GM12892 (cell line): ENCODE results near the gene PLEKHD1.

Experiments
- POLR2A ChIP-seq: IDR thresholded peaks from 2 replicates; pipeline ENCODE4 v1.6.1; 2011; ENCODE audit warnings: low read depth, low read length, control low read depth
- POLR2AphosphoS5 ChIP-seq: IDR thresholded peaks from 2 replicates; pipeline ENCODE4 v1.6.1; 2011; ENCODE audit warnings: low read depth, low read length, control low read depth
- TAF1 ChIP-seq: IDR thresholded peaks from 2 replicates; pipeline ENCODE4 v1.6.1; 2011; ENCODE audit warnings: low read depth, mild to moderate bottlenecking, control low read depth, low read length, borderline replicate concordance

GRCh38 chr14:69561893-69562292 lies 77.4 kb downstream of the PLEKHD1 start:
- TF ChIP-seq POLR2A (no peak), POLR2AphosphoS5 (no peak), TAF1 (no peak)
